Stimulated activated CD8-positive, alpha-beta memory T cell treated with anti-CD3 and anti-CD28 coated beads, Interleukin-12 subunit alpha, Interleukin-12 subunit beta, amount 100 ng/mL, for 24 hours (primary cell): ENCODE data around the gene ANGPT4.

Experiments
- DNase-seq: peaks from one replicate; pipeline ENCODE4 v3.0.0-alpha.2; 2020; ENCODE audit errors: extremely low read depth

Gene ANGPT4

DNA sequence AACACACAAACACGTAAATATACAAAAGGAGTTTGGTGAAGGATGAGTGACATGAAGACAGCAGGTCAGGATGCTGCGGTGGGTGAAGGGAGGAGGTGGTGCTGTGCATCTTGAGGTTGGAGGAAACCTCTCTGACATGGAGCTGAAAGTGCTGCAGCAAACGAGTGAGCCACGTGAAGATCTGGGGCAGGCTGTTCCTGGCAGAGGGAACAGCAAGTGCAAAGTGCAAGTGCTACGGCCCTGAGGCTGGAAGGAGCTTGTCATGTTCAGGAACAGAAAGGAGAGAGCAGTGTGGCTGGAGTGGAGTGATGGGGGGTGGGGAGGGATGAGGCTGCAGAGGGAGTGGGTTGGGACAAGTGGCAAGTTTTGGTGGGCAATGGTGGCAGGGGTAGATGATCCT is 24.8 kb upstream of the ANGPT4 start:
- no peak for DNase-seq

DNA sequence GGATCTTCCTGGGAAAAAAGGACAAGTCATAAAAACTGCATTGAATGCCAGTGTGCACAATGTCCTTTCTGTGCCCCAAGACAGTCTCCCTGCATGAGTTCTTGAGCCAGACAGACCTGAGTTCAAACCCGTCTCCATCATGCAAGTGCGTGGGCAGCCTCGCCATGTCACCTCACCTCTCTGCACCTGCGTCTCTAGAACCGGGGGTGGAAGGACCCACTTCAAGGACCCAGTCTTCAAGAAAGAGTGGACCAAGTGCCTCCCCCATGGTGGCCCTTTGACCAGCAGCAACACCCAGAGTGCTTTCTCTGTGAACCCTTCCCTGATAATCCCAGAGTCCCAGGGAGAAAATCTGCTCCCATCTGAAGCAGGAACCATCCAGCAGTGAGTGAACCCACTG is 23.5 kb upstream of the ANGPT4 start:
- DNase-seq, result no peak

DNA sequence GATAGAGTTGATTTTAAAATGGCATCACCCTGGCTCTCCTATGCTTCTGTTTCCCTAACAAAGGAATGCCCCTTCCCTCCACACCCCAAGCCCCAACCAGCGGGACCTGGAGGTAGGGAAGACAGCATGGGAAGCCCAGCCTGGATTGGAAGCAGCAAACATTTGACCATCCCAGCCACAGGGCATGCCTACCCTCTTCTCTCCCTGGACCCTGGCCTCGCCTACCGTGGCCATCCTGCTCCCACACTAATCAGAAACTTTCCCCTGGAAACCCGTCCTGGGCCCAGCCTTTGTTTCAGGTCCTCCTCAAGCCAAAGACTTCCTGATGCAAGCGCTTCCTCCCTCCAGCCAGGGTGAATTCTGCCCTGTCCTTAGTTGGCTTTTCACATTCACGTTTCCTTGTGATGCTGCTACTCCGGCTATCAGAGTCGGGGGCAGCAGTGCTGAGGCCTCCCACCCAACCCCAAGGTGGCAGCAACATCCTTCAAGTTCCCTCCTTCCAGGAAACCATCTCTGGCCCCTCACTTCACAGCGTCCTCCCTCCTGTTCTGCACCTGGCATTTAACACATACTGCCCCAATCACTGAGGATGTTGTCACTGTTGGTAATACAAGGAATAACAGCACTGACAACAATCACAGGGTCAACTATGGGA is 18.2 kb upstream of the ANGPT4 start:
- DNase-seq, result no peak

DNA sequence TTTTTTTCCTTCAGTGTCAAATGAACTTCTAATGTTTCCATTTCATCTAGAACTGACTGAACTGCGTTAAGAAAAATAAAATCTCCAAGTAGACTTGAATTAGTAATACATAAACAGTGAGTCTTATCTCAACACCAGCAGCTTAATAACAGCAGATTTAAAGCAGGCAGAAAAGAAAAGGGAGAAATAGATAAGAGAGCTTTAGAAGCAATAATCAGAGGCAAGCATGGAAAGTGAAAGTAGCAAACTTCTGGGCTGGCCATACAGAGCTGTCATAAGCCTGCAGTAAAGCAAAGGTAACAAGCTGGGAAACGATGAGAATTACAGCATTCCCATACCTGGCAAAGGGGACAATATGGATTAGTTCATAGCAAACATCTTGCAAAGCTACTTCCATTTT is 16.9 kb upstream of the ANGPT4 start:
- DNase-seq, result no peak

DNA sequence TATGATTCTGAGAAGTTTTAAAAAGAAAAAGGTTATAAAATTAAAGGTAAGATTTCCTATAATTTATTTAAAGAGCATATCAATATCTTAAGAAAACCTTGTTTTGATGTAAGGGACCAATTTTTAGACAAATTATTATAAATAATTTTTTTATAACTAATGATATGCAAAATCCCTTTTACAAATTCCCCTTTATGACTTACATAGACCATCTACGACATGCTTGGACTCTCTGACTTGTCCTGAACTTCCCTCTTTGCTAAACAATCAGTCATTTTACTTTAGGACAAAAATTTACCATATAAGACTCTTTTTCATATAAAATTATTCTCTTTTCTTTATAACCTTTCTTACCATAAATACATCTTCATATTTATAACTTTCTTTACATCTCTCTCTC is 15.3 kb upstream of the ANGPT4 start:
- DNase-seq, result no peak

DNA sequence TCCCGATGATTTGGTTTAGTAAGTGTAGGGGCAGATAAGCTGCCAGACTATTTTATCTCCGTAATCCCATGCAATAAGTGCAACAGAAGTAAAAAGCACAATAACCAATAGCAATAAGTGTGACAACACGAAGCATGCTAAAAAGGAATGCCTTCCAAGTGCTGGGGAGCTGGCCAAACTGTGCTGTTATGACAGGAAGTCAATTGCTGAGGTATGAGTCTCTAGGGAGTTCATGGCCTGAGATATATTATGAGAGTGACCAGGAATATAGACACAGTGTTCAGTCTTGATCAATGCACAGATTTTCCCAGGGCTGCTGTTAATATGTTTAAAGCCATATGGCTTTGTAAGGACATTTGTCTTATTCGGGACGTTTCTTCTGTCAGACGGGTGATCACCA is 10.5 kb upstream of the ANGPT4 start:
- no peak for DNase-seq

DNA sequence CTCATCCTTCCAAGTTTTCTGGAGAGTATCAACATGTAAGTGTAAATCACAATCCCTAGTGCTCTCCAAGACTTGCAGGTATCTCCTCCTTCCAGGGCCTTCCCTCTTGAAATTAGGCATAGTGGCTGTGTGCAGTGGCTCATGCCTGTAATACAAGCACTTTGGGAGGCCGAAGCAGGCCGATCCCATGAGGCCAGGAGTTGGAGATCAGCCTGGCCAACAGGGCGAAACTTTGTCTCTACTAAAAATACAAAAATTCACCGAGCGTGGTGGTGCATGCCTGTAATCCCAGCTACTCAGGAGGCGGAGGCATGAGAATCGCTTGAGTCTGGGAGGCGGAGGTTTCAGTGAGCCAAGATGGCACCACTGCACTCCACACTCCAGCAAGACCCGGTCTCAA is 9.4 kb upstream of the ANGPT4 start:
- no peak for DNase-seq

DNA sequence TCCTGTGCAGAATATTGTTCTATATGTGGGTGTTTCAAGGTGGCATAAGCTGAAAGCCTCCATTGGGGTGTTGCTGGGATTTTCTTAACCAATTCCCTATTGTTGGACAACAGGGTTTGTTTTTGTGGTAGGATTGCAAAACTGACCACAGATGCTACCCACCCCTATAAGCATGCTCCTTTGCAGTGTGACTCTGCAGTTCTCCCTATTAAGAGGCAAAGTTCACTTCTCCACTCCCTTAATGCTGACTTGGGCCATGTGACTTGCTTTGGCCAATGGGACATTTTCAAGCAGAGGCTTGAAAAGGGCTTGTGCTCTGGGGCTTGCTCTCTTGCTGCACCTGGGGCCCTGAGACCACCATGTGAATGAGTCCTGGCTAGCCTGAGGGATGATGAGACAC is 8.5 kb upstream of the ANGPT4 start:
- no peak for DNase-seq

DNA sequence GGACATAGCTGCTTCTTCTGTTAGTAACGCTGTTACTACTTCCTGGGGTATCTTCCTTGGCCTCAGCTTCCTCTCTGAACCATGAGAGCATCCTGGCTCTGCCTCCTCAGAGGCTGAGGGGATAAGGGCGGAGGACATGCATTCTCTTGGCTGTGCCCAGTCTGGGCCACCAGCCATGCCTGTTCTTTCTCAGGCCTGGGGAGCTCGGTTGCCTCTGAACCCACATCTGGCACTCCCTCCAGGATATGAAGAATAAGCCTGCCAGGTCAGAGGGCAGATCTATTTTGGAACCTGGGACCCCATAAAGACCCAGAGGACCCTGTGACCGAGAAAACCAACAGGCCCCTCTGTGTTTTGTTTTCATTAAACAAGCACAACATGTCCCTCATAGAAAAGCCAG is 6.6 kb upstream of the ANGPT4 start:
- DNase-seq, result no peak

DNA sequence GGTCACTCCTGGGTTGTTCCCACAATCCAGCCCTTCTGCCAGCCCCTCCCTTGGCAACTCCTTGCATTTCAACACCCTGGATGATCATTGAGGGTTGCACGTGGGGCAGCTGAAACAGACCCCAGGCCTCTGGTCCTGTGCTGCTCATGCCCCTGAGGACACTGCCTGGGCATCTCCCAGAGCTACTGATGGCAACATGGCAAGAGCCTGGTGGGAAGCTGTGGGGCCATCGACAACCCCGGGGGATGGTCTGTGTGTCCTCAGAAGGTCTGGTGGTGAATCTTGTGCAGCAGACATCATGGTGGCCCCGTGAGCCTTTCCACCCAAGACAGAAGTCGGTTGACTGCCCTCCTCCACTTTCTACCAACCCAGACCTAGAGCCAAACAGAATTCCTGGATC is 4.9 kb upstream of the ANGPT4 start:
- DNase-seq, result no peak

DNA sequence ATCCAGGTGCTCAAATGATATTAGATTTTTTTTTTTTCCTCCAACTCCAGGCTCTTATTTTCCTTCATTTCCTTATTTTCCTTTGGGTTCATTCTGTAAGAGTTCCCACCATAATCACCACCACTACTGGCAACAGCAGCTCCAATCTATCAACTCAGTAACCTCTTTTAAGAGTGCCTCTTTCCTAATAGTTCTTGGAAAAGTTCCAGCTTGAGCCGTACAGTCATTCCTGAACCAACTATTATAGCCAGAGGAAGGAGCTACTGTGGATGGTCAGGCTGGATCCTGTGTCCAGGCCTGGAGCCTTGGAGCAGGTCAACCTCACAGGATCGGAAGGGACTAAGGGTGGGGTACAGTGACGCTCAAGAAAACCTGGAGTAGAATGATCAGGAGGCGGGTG is 4.2 kb upstream of the ANGPT4 start:
- no peak for DNase-seq

DNA sequence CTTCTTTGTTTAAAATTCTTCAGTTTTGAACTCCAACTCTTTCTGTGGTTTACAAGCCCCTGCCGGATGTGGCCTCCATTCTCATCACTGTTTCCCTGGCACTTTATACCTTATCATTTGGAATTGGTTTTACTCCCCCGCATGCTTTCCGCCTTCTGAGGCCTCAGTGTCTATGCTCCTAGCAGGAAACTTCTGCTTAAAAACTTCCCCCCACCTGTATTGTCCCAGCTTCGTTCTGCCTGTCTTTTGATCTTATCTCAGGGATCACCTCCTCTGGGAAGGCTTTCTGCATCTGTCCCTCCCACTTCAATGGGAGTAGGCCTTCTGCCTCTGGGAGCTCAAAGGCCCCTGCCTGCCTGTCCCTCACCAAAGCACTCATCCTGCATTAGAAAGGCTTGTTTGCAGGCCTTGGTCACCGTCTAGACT is 3.4 kb upstream of the ANGPT4 start:
- no peak for DNase-seq

DNA sequence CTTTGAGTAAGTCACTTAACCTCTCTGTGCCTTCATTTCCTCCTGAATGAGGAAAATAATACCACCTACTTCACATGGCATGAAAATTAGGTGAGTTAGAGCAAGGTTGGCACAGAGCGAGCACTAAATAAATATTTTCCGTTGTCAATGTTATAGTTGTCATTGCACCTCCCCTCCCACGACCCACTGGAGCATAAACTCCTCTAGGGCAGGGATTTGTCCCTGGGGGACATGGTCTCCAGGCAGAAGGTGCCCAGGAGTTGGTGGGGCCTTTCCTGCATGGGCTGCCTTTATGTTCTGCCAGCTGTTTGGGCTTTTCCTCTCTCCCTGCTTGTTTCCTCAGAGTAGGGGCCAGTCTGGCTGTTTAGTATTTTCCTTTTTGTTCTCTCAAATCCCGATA is 1.3 kb upstream of the ANGPT4 start:
- DNase-seq, result no peak

DNA sequence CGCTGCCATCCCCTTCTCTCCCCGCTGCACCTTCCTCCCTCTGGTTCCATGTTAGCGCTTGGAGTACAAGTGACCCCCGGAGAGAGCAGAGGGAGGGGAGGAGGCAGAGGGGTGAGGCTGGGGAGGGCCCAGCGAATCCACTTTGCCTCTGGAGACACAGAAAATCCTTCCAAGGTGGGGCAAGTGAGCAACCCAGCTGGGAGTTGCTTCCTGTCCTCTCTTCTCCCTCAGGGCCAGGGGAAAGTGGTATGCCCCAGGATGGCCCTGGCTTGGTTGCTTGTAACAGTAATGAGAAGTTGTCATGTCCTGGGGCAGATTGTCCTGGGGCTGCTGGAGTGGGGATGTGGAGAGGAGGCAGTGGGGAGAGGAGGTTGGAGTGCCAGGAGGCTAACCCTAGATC is 691 bp upstream of the ANGPT4 start:
- no peak for DNase-seq

DNA sequence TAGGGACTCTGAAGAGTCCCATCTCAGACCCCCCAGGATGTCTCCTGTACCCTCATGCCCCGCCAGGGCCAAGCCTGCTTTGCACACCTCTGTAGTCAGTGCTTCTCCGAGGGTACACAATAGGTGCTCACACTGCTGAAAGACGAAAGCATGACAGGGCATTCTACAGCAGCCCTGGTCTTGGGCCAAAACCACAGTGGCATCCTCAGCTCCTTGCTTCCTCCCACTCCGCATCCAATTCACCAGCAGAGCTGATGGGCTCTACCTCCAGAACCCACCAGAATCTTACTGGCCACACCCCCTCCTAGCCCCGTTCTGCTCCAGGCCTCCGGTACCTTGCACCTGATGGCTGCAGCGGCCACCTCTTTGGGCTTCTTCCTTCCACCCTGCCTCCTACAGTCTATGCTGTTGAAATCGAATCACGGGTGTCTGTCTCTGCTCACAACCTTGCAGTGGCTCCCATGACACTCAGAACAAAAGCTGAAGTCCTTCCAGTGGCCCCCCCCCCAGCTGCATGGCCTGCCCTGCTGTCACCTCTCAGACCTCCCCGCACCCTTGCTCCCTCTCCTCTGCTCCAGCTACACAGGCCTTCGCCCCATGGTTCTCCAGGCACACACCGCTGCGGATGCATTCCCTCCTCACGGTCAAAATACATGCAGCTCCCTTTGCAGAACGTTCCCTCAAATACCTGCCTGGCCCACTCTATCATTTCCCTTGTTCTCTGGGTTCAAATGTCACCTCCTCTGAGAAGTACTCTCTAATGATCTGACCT is 1.2 kb downstream of the ANGPT4 start:
- no peak for DNase-seq

DNA sequence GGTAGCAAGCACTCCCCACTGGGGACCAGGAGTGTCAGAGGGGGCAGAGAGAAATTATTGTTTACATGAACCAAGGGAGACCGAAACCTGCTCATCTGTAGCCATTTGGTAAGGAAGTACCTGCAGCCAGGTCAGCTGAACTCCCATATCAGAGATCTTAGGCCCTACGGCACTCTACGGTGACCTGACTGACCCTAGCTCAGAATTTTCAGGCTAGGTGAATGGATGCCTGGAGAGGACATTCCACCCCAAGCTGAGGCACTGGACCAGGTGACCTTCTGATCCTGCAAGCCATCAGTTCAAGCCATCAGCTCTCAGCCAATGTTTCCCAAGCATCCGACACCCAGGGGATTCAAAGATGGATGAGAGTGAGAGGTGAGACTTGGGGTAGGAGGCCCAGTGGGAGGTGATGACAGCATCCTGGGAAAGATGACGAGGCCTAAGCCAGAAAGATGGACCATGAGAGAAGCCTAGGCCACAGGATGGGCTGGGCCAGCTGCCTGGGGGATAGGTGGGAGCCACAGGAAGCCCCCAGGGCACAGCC is 2.8 kb downstream of the ANGPT4 start:
- DNase-seq, result no peak

DNA sequence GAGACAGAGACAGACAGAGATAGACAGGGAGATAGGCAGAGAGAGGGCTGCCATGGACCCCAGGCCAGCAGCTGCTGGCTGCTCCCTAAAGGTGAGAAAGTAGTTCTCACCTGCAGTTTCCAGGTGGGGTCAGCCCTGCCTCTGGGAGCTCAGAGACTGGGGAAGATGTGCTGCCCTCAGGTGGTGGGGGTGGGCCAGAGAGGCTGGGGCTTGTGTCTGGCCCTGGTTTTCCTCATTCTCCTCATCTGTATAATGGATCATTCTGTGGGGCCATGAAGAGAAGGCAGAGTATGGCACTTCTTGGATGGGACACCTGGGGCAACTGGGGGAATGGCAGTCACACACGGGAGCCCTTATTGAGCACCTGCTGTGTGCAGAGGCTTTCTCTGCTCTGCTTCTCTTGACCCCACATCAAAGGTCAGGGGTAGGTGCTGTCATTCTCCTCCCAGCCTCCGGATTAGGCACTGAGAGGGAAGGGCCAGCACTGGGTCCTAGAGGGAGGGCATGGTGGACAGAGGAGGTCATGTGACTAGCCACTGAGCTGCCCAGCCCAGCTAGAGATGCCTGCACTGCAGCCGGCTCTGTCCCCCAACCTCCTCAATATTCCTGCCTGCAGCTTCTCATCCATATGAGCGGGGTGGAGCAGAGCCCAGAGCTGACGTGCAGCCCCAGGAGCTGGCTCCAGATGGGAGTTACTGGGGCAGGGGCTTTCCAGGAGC is 4.1 kb downstream of the ANGPT4 start:
- DNase-seq, result no peak

DNA sequence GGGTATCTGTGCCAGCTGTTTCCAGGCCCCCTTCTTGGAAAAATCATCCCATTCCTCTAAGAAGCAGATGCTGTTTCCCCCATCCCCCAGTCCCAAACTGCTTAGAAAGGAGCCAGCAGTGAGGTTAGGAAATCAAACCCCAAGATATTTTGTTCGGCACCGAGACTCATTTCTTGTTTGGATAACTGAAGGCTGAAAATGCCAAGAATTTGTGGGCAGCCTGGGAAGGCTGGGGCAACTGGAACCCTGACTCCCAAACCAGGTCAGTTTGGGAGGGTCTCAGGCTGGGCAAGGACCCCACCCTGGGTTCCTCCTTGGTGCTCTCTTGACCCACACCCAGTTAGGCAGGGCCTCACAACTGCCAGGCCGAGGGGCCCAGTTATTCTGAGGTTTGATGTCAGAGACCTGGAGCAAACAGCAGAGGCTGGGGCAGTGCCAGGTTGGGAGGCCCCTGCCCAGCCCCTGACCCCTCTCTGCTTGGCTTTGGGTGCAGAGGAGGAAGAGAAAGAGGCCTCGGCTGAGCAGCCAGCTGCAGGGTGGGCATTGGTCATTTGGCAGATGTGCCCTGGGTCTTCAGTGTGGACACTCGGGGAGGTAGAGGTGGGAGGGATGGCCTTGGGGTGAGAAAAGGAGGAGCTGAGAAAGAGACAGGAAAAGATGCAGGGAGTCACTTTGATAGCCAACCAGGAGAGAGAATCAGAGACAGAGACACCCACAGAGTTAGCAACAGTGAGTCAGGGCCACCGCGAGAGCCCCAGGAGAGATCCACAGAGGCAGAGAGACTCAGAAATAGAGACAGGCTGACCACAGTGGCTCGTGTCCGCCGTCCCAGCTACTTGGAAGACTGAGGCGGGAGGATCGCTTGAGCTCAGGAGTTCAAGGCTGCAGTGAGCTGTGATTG is 5.0 kb downstream of the ANGPT4 start:
- DNase-seq, result no peak

DNA sequence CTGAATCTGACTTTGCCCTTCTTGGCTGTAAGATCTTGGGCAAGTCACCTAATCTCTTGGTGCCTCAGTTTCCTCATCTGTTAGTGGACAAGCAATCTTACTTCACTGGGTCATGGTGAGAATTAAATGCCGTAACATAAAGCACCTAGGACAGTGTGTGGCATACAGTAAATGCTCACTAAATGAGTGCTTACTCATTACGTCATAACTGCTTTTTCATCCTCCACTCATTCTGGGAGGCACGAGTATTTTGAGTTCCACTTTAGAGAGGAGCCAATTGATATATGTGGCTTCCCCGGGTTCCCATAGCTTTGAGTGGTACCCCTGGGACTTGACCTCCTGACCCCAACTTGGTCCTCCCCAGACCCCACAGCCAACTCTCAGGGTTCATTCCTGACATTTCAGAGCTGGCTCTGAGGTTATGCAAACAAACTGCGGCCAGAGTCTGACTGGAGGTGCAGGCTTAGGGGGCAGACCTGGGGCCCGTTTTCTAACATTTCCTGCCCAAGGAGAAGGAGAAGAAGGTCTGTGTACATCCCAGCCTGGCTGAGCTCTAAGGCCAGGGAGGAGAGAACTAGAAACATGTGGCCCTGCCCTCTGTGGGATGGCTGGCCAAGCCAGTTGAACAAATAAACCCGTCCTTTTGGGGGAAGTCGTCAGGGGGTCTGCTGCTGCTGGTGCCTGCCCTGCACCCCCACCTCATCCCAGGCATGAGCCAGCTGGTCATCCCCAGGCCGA is 5.8 kb downstream of the ANGPT4 start:
- DNase-seq, result no peak

DNA sequence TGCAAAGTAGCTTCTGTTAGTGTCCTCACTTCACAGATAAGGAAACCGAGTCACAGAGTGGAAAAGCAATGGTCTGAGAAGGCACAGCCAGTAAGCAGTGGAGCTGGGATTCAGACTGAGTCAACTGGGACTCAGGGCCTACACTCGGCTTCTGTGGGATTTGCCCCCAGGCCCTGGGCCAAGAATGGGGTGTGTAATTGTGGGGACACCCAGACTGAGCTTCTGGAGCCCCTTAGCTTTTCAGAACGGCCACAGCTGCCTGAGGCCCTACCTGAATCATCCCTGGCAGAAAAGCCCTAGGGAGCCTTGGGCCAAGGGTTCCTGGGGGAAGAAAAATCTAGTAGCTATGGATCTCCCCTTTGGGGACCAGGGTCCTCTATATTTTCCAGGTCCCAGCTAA is 6.5 kb downstream of the ANGPT4 start:
- DNase-seq, result no peak

DNA sequence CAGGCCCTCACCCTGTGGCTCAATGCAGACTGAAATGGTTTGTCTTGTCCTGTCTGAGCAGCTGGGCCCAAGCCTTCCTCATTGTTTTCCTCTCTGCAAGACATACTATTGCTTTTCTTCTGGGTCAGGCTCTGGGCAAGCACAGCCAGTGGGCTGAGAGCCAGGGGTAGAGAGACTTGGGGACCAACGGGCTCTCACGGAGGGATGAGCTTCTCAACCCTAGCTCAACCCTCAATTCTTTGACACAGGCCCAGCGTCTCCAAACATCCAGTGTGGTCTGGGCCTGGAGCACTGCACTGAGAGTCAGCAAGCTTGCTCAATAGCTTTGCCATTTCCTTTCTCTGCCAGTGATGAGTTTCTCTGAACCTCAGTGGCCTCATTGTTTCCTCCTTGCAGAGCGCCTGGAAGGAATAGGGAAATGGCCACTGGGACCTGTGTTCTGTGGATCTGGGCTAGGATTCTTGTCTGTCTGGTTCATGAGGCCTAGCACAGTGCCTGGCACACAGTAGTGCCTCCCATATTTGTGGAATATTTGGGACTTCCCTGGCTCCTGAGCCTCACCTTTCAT is 9.3 kb downstream of the ANGPT4 start:
- DNase-seq, result no peak
